GM21723 (cell line): ENCODE data around the gene MSANTD2.
"Not testable (repeated sequence)": the region's sequence is repeated elsewhere in the genome, so short reads cannot be mapped to it uniquely, and the experiment has no call there.

Experiments
- ATAC-seq: cut with Tn5 transposase; IDR thresholded peaks from one replicate; pipeline ENCODE4 v1.9.1; 2021; ENCODE audit warnings: mild to moderate bottlenecking, moderate library complexity; ENCODE audit not compliant: unreplicated experiment

Gene MSANTD2

GRCh38 chr11:124778281-124778680 lies 21.9 kb downstream of the MSANTD2 start:
- no peak for ATAC-seq

GRCh38 chr11:124776865-124777645 lies 23.2 kb downstream of the MSANTD2 start:
- no peak for ATAC-seq

- not testable (repeated sequence) for ATAC-seq
Observed at GRCh38 chr11:124770959-124771358, 29.2 kb downstream of the MSANTD2 start.

DNA sequence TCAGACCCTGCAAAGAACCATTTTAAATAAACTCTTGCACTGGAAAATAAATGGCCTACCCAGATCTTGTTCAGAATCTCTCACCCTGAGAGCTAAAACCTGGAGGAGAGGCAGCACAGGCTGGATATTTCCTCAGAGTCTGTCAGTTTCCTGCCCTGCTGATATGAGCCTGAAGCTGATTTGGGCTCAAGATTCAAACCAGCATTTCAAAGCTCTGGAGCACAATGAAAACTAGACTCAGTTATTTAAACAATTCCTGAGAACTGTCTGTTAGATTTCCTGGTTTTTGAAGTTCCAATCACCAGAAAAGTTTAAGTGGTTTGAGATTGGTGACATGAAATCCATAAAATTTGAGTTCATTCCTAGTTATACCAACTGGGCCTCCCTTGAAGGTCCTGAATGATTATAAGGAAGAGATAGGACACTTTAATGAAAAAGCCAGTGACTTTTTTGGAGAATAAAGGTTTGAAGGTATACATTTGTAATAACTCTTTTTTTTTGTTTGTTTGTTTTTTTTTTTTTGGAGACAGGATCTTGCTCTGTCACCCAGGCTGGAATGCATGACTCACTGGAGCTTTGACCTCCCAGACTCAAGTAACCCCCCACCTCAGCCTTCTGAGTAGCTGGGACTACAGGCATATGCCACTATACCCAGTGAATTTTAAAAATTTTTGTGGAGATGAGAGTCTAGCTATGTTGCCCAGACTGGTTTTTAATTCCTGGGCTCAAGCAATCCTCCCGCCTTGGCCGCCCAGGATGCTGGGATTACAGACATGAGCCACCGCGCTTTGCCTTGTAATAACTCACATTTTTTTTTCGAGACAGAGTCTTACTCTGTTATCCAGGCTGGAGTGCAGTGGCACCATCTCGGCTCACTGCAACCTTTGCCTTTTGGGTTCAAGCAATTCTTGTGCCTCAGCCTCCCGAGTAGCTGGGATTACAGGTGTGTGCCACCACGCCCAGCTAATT lies 30.1 kb downstream of the MSANTD2 start:
- ATAC-seq = no peak

- no peak for ATAC-seq
Observed at GRCh38 chr11:124768914-124769313, 31.3 kb downstream of the MSANTD2 start.

DNA sequence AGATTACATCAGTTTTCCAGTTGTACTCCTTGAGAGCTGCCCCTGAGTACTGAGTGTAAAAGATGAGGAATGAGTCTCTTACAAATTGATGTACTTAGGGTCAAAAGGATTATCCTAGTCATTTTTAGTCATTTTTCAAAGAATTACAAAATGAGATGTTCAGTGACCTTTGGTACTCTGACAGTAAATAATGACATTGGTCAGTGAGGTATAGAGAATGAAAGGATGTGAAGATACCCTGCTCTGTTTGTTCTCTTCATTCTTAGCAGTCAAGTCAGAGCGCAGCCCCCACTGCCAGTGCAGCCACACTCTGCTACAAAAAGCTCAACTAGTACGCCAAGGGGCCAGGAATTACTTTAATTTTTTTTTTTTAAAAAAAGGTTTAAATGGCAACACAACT lies 34.0 kb downstream of the MSANTD2 start:
- ATAC-seq = no peak

DNA sequence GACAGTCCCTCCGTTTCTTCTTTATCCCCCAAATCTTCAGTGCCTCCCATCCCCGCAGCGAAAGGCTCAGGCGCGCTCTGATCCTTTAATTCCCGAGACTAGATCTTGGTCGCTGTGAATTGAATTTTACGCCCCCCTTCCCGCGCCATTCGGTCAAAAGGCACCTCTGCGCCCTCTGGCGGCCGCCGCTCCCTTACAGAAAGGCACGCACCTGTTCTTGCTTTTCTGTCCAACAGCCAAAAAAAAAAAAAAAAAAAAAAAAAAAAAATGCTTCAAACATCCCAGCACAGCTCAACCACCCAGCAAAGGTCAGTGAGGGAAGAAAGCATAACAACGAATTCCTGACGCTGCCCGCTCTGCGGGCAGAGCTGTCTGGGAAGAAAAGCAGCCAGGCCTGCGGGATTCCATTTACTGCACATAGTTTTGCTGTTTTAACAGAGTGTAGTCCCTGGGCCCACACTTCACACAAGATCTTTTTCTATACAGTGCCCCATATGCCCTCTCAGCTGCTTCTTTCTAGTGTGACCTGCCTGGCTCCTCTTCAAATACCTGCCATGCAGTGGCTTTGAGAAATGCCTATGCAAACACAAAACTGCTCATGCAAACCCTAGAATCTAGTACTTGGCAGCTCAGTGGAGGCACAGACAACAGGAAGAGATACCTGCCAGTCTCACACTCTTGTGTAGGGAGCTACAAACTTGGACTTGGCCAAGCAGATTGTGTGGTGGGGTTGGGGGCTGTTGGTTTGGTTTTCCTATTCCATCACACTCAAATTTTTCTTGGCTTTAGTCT lies 36.9 kb downstream of the MSANTD2 start:
- ATAC-seq = peak; percentile 37

DNA sequence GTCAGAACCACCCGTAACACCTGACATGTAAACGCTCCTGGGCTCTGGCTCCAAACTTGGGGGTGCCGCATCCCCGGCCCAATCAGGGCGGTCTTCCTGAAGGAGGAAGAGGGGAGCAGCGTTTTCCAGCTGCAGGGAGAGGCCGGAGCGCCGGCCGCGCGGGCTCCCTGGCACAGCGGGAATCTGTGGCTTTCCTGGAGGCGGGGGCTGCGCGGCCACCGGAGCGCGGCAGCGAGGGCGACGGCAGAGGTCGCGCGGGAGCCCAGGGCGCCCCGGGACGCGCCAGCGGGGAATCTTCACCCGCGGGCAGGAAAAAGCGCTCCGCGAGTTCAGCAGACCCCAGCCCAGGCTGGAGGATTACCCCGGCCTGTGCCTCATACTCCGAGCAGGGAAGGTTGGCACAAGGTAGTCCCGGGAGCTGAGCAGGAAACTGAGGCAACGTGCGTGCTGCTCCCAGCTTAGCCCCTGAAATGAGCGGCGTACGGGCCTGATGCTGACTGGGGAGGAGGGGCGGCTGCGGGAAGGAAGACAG lies 37.5 kb downstream of the MSANTD2 start:
- ATAC-seq = peak; percentile 29

- ATAC-seq = peak; percentile 69
Observed at GRCh38 chr11:124762105-124762623, 38.0 kb downstream of the MSANTD2 start, which contains the start of gene ESAM. Gene ESAM (minus strand): TSS chr11:124762290. CDS start chr11:124762154, 136 bp downstream.

GRCh38 chr11:124761301-124762104 lies 38.7 kb downstream of the MSANTD2 start:
- ATAC-seq = no peak

GRCh38 chr11:124760806-124761205 lies 39.4 kb downstream of the MSANTD2 start:
- ATAC-seq = no peak

- ATAC-seq = no peak
Observed at GRCh38 chr11:124760205-124760652, 40.0 kb downstream of the MSANTD2 start.

DNA sequence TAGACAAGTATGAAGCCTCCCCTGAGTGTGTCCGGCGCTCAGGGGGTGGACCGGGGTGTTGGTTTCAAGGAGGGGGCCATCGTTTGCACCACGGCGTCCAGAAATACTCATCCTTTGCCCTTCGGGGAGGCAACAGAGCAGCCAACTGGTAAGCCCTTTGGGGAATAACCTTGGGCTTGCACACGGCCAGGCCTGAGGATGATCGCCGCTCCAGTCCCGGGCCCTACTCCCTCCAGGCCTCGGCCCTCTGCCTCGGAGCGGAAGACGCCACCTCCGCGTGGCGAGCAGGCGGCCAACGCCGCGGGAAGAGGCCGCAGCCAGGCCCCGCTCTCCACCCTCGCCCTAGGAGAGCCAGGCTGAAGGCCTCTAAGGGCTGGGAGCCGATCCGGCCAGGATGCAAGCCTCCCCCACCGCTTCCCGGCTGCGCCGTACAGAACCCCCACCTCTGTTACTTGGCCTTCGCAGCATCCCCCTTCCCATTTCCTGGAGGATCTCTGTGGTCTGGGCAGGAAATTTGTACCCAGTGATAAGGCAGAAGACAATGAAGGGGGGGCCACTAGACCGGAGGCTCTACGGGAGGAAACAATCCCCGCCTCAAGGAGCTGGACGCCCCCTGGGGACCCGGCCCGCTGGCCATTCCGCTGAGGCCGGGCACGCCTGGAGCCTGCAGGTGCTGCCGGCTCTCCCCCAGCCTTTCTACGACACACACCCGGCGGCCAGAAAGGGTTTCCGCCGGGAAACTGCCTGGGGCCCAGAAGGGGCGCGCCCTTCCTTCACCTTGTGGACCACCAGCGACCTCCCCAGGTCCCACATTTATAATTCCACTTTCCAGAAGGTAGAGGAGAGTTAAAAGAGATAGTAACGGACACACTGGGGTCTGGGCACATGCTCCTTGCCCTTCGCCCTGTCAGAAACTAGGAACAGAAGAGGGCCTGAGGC lies 40.7 kb downstream of the MSANTD2 start:
- no peak for ATAC-seq

DNA sequence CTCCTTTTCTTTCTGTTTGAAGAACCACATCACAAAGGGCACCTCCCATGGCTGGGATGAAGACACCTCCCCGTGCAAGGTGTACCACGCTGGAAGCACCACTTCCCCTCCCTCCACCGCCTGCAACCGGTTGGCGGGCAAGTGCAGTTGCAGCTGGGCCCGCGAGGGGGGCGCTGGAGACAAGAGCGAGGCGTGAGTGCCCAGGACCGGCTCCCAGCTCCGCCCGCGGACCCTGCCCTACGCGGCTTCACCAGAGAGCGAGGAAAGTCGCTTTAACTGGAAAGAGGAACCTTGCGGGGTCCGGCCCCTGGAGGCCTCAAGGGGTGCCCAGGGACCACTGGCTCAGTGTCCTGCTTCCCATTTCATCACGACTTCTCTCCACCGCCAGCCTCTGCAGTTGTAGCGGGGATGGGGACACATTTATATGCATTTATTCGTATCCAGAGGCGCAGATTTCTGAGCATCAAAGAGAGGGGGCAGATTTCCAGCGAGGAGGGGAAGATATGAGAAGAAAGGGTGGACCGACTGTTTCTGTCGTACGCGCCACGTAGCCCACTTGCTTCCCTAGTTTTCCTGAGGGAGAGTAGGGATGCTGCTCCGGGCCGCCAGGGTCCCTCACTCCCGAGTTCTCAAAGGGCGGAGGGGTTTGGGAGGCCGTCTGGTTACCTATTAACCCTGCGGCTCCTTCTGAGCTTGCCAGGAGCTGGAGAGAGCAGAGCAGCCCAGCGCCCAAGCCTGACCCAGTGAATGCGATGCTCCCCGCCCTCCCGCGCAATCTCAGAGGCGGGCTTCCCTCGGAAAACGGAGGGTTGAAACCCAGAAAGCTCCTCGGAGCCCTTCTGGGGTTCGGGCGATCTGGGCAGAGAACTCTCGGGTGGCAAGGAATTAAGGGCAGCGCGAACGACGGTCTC lies 41.6 kb downstream of the MSANTD2 start:
- peak; percentile 58 for ATAC-seq

DNA sequence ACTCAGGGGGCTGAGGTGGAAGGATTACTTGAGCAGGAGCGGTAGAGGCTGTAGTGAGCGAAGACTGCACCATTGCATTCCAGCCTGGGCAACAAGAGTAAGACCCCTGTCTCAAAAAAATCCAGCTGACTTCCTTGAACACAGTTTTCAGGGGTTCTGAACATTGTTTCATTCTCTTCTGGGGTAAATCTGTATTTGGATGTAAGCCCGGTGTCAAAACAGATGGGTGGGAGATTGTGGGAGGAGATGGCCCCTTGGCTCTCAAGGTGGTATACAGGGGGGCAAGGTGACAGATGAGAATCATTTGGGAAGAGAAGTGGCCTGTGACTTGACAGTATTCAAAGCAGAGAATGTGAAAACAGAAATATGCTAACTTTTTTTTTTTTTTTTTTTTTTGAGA lies 42.9 kb downstream of the MSANTD2 start:
- no peak for ATAC-seq

DNA sequence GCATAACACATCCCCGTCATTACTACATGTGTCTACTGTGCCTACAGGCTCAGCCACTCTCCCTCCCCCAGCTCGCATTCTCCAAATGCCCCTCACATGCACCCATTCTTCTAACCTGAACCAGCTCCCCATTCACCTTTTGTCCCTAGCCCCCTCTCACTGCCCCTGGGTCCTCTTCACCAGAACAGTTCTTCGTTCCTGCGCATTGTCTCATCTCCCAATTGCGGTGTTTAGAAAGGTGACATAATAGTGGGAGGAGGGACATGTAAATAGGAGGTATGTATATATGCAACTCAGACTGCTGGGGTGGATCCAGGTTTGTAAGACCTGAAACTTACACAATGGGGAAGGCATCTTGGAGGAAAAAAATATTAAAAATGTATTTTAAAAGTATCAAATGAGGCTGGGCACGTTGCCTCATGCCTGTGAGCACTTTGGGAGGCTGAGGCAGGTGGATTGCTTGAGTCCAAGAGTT lies 43.4 kb downstream of the MSANTD2 start:
- ATAC-seq = no peak
